Sigmoid colon (tissue), 4 donors: ENCODE data around the gene TSPAN9.

Source experiments
- CTCF ChIP-seq, 4 experiments: fragments of 450-650 bp in 3 of 4; fragments of 200-600 bp in 1 of 4; IDR thresholded peaks; one replicate each; pipeline ENCODE4 v1.5.1; 2016 to 2019; ENCODE audit warnings: antibody characterized with exemption in 4 of 4, mild to moderate bottlenecking in 3 of 4, moderate library complexity in 2 of 4
- EP300 ChIP-seq, 4 donors: sonication (generic); formaldehyde crosslinking; IDR thresholded peaks; one replicate each; pipeline ENCODE4 v1.6.1; 2017; ENCODE audit warnings: antibody characterized with exemption in 4 of 4
- POLR2A ChIP-seq, 2 donors: fragments of 450-650 bp; IDR thresholded peaks; one replicate each; pipeline ENCODE4 v1.6.1; 2016; ENCODE audit warnings: antibody characterized with exemption in 2 of 2, mild to moderate bottlenecking in 2 of 2, moderate library complexity in 2 of 2

- TF ChIP-seq CTCF (IDR thresholded peaks at IDR 0.05) (no peak), POLR2A (IDR thresholded peaks at IDR 0.05) (no peak), EP300 (IDR thresholded peaks at IDR 0.05) (no peak)
Observed at GRCh38 chr12:3262470-3262869, 185.3 kb downstream of the TSPAN9 start.
